HepG2 (cell line): ENCODE results near the gene NEDD4L. TPM values are rescaled to one million over a fixed set of nuclear protein-coding genes. Genes with fewer than 3 reads are reported as not detected.

Experiments used
- ARNTL ChIP-seq: sonication (generic); formaldehyde crosslinking; IDR thresholded peaks from 2 replicates; pipeline ENCODE4 v1.4.0; 2020; ENCODE audit warnings: mild to moderate bottlenecking, missing genetic modification reagents
- ASH2L ChIP-seq: fragments of 300-600, 200-600 bp; sonication (generic); IDR thresholded peaks from 2 replicates; pipeline ENCODE4 v1.7.0; 2017; ENCODE audit warnings: low read depth, mild to moderate bottlenecking, moderate library complexity, mixed read lengths, low read length; ENCODE audit not compliant: insufficient read length
- ATAD3A ChIP-seq: sonication (generic); formaldehyde crosslinking; IDR thresholded peaks from 2 replicates; pipeline ENCODE4 v1.4.0; 2020; ENCODE audit warnings: missing genetic modification reagents
- CHCHD3 ChIP-seq: sonication (generic); formaldehyde crosslinking; IDR thresholded peaks from 2 replicates; pipeline ENCODE4 v1.8.0; 2022; ENCODE audit warnings: mild to moderate bottlenecking, missing genetic modification reagents, moderate library complexity
- DRAP1 ChIP-seq: IDR thresholded peaks from 2 replicates; pipeline ENCODE4 v1.6.1; 2016; ENCODE audit warnings: missing genetic modification reagents, missing compliant biosample characterization
- EP300 ChIP-seq, 3 experiments: sonication (generic) in 1 of 3; formaldehyde crosslinking in 1 of 3; IDR thresholded peaks; 2 replicates each; pipeline versions ENCODE4 v1.5.1 to v1.6.1; 2011 to 2020; ENCODE audit warnings: low read depth in 2 of 3, low read length in 2 of 3, borderline replicate concordance in 1 of 3, improper control_type of control experiment in 1 of 3, mild to moderate bottlenecking in 1 of 3, missing genetic modification reagents in 1 of 3, moderate library complexity in 1 of 3
- FIP1L1 ChIP-seq: fragments of 200-400 bp; formaldehyde crosslinking; IDR thresholded peaks from 2 replicates; pipeline ENCODE4 v1.6.1; 2018; ENCODE audit warnings: low read depth, mild to moderate bottlenecking, low read length, moderate library complexity, borderline replicate concordance; ENCODE audit not compliant: insufficient read depth
- GABPB1 ChIP-seq: IDR thresholded peaks from 2 replicates; pipeline ENCODE4 v1.6.1; 2016; ENCODE audit warnings: mild to moderate bottlenecking, missing genetic modification reagents, moderate library complexity, missing compliant biosample characterization
- GLMP ChIP-seq: sonication (generic); formaldehyde crosslinking; IDR thresholded peaks from 2 replicates; pipeline ENCODE4 v1.9.0; 2021; ENCODE audit warnings: missing genetic modification reagents, mild to moderate bottlenecking, borderline replicate concordance
- HDAC1 ChIP-seq: sonication (generic); formaldehyde crosslinking; IDR thresholded peaks from 2 replicates; pipeline ENCODE4 v1.5.1; 2020; ENCODE audit warnings: mild to moderate bottlenecking, missing genetic modification reagents
- JDP2 ChIP-seq: sonication (generic); formaldehyde crosslinking; IDR thresholded peaks from 2 replicates; pipeline ENCODE4 v1.8.1; 2022; ENCODE audit warnings: missing genetic modification reagents, borderline replicate concordance
- MAFK ChIP-seq, 2 experiments: IDR thresholded peaks in 1 of 2; conservative IDR thresholded peaks in 1 of 2; 2 replicates each; pipeline ENCODE4 v1.6.1; 2011; ENCODE audit warnings: improper control_type of control experiment in 2 of 2, low read length in 2 of 2
- MEIS2 ChIP-seq: sonication (generic); formaldehyde crosslinking; IDR thresholded peaks from 2 replicates; pipeline ENCODE4 v1.9.0; 2021; ENCODE audit warnings: mild to moderate bottlenecking, missing genetic modification reagents
- PAWR ChIP-seq: sonication (generic); formaldehyde crosslinking; IDR thresholded peaks from 2 replicates; pipeline ENCODE4 v1.4.0; 2020; ENCODE audit warnings: missing genetic modification reagents, mild to moderate bottlenecking, borderline replicate concordance
- RARA ChIP-seq: IDR thresholded peaks from 2 replicates; pipeline ENCODE4 v1.6.1; 2016; ENCODE audit warnings: missing genetic modification reagents, missing compliant biosample characterization
- SIX1 ChIP-seq: sonication (generic); formaldehyde crosslinking; IDR thresholded peaks from 2 replicates; pipeline ENCODE4 v1.4.0; 2020; ENCODE audit warnings: missing genetic modification reagents, borderline replicate concordance
- SMAD3 ChIP-seq: sonication (generic); formaldehyde crosslinking; IDR thresholded peaks from 2 replicates; pipeline ENCODE4 v1.4.0; 2020; ENCODE audit warnings: missing genetic modification reagents
- TBP ChIP-seq: sonication (generic); formaldehyde crosslinking; IDR thresholded peaks from 2 replicates; pipeline ENCODE4 v1.5.0; 2020; ENCODE audit warnings: missing genetic modification reagents
- ZBTB21 ChIP-seq: sonication (generic); formaldehyde crosslinking; IDR thresholded peaks from 2 replicates; pipeline ENCODE4 v1.4.0; 2020; ENCODE audit warnings: missing genetic modification reagents
- ZFP37 ChIP-seq: sonication (generic); formaldehyde crosslinking; IDR thresholded peaks from 2 replicates; pipeline ENCODE4 v1.4.0; 2020; ENCODE audit warnings: missing genetic modification reagents, borderline replicate concordance
- ZNF30 ChIP-seq: sonication (generic); formaldehyde crosslinking; IDR thresholded peaks from 2 replicates; pipeline ENCODE4 v1.5.0; 2020; ENCODE audit warnings: mild to moderate bottlenecking, missing genetic modification reagents
- ZNF335 ChIP-seq: sonication (generic); formaldehyde crosslinking; IDR thresholded peaks from 2 replicates; pipeline ENCODE4 v1.4.0; 2020; ENCODE audit warnings: missing genetic modification reagents
- ZNF552 ChIP-seq: sonication (generic); formaldehyde crosslinking; IDR thresholded peaks from 2 replicates; pipeline ENCODE4 v1.9.0; 2022; ENCODE audit warnings: missing genetic modification reagents, mild to moderate bottlenecking, borderline replicate concordance
- ZNF768 ChIP-seq: sonication (generic); formaldehyde crosslinking; IDR thresholded peaks from 2 replicates; pipeline ENCODE4 v1.4.0; 2020; ENCODE audit warnings: missing genetic modification reagents
- ZNF788 ChIP-seq: sonication (generic); formaldehyde crosslinking; IDR thresholded peaks from 2 replicates; pipeline ENCODE4 v1.5.0; 2020; ENCODE audit warnings: mild to moderate bottlenecking, missing genetic modification reagents, borderline replicate concordance
- ZNF883 ChIP-seq: sonication (generic); formaldehyde crosslinking; IDR thresholded peaks from 2 replicates; pipeline ENCODE4 v1.5.1; 2020; ENCODE audit warnings: mild to moderate bottlenecking, missing genetic modification reagents; ENCODE audit errors: not compliant biosample characterization
- polyA plus RNA-seq, 8 experiments: library from polyadenylated mRNA; depleted of rRNA in 3 of 8; stranded (reverse) in 7 of 8; unstranded in 1 of 8; fragments of >200 nt; fragmentation: Illumina TruSeq in 4 of 8; extraction: Trizol in 4 of 8; gene quantifications; 2 replicates each; pipeline versions ENCODE4 v1.2.1 to v1.2.3, GENCODE V29; 2011 to 2016; ENCODE audit warnings: low read depth in 4 of 8, missing spikeins in 1 of 8, mixed read lengths in 1 of 8; ENCODE audit not compliant: insufficient read depth in 1 of 8
- total RNA-seq, 5 experiments: library from RNA; depleted of rRNA; stranded (reverse); fragments of >200 nt; fragmentation: Illumina TruSeq; extraction: Trizol; gene quantifications; 2 replicates each; pipeline ENCODE4 v1.2.3, GENCODE V29; 2016; ENCODE audit warnings: low read depth in 1 of 5

Gene NEDD4L
- total and polyA plus RNA-seq, 2 of the 13 experiments (the other 11 are each of a cell fraction or from before 2014, with no cell fraction given): 168 to 390 TPM

- TF ChIP-seq FIP1L1: no peak
- no peak for TF ChIP-seq JDP2 (CRISPR knock-in tag)
- no peak for TF ChIP-seq EP300 (IDR thresholded peaks at IDR 0.05; ENCODE audit: low read depth in 2 of 2, low read length in 2 of 2)
- TF ChIP-seq EP300 (CRISPR knock-in tag; IDR thresholded peaks at IDR 0.05; ENCODE audit: borderline replicate concordance): peak; percentile 25; the same call in 1 of the 2 replicates
- no peak for TF ChIP-seq ZNF552 (CRISPR knock-in tag)
- TF ChIP-seq ARNTL (CRISPR knock-in tag): no peak
- TF ChIP-seq GLMP: no peak
- TF ChIP-seq ZNF768: no peak
- TF ChIP-seq GABPB1 (CRISPR knock-in tag): no peak
- no peak for TF ChIP-seq MEIS2 (CRISPR knock-in tag)
- no peak for TF ChIP-seq PAWR (CRISPR knock-in tag)
- TF ChIP-seq DRAP1: peak; percentile 69
- TF ChIP-seq SMAD3 (CRISPR knock-in tag): no peak
- TF ChIP-seq ZNF335 (CRISPR knock-in tag): no peak
- TF ChIP-seq ATAD3A (CRISPR knock-in tag): no peak
- TF ChIP-seq SIX1 (CRISPR knock-in tag): no peak
- no peak for TF ChIP-seq ZBTB21 (CRISPR knock-in tag)
- TF ChIP-seq ASH2L: peak; percentile 28
- TF ChIP-seq TBP (CRISPR knock-in tag): no peak
- TF ChIP-seq ZFP37: no peak
- no peak for TF ChIP-seq RARA (CRISPR knock-in tag)
- peak; percentile 52; the same call in 1 of the 2 replicates for TF ChIP-seq HDAC1
- TF ChIP-seq ZNF788: 0 out of 2 replicates have a peak, but pooled peaks have one; percentile 28
- peak; percentile 40 for TF ChIP-seq ZNF883 (CRISPR knock-in tag)
- no peak for TF ChIP-seq ZNF30
- no peak for TF ChIP-seq MAFK (conservative IDR thresholded peaks at IDR 0.05 in 1 of 2, IDR thresholded peaks at IDR 0.05 in 1 of 2; ENCODE audit: low read length in 2 of 2)
- no peak for TF ChIP-seq CHCHD3
Observed at GRCh38 chr18:58416704-58417683, 373.0 kb downstream of the NEDD4L start (continued).
